Suppressor macrophage treated with lipopolysaccharide for 4 hours (primary cell): ENCODE results near the gene PTGER1.

ENCODE experiments used
- DNase-seq: peaks from one replicate; pipeline ENCODE4 v3.0.0-alpha.2; 2020

PTGER1 gene

GRCh38 chr19:14497228-14497921 lies 22.2 kb upstream of the PTGER1 start:
- DNase-seq = peak; percentile 22

GRCh38 chr19:14496834-14497227 lies 21.7 kb upstream of the PTGER1 start:
- no peak for DNase-seq

GRCh38 chr19:14496029-14496833 lies 21.1 kb upstream of the PTGER1 start, which contains the start of gene GIPC1:
Gene GIPC1, minus strand, starts transcription at chr19:14496127. Its CDS starts 13,151 bp downstream, at chr19:14482976.
- peak; percentile 92 for DNase-seq

- DNase-seq = no peak
Measured at GRCh38 chr19:14495672-14496028, 20.5 kb upstream of the PTGER1 start.

GRCh38 chr19:14494910-14495671 lies 19.9 kb upstream of the PTGER1 start:
- DNase-seq = no peak

- DNase-seq = no peak
Measured at GRCh38 chr19:14494411-14494810, 19.3 kb upstream of the PTGER1 start.

- DNase-seq = no peak
Measured at GRCh38 chr19:14492756-14493337, 17.7 kb upstream of the PTGER1 start.

GRCh38 chr19:14487370-14488125 lies 12.4 kb upstream of the PTGER1 start:
- no peak for DNase-seq

- no peak for DNase-seq
Measured at GRCh38 chr19:14482172-14482941, 7.2 kb upstream of the PTGER1 start.

- DNase-seq = no peak
Measured at GRCh38 chr19:14480700-14481079, 5.5 kb upstream of the PTGER1 start.

- DNase-seq = peak; percentile 65
Measured at GRCh38 chr19:14479975-14480699, 5.0 kb upstream of the PTGER1 start.

- no peak for DNase-seq
Measured at GRCh38 chr19:14479309-14479974, 4.3 kb upstream of the PTGER1 start.

GRCh38 chr19:14478113-14478545 lies 3.0 kb upstream of the PTGER1 start:
- DNase-seq = no peak

- no peak for DNase-seq
Measured at GRCh38 chr19:14477418-14478112, 2.4 kb upstream of the PTGER1 start.

- DNase-seq = peak; percentile 43
Measured at GRCh38 chr19:14476673-14477401, 1.7 kb upstream of the PTGER1 start.

- DNase-seq = no peak
Measured at GRCh38 chr19:14476327-14476672, 1.1 kb upstream of the PTGER1 start.

- no peak for DNase-seq
Measured at GRCh38 chr19:14474827-14475226, 327 bp downstream of the PTGER1 start.

- no peak for DNase-seq
Measured at GRCh38 chr19:14473978-14474578, 1.1 kb downstream of the PTGER1 start.
